HG02678 (cell line): ENCODE measurements around the gene ABCB4.

ENCODE experiments used
- ATAC-seq: cut with Tn5 transposase; IDR thresholded peaks from one replicate; pipeline ENCODE4 v1.9.1; 2021; ENCODE audit warnings: mild to moderate bottlenecking, moderate library complexity; ENCODE audit not compliant: unreplicated experiment

The ABCB4 gene

GRCh38 chr7:87359366-87359765 lies 116.1 kb downstream of the ABCB4 start:
- ATAC-seq = no peak

GRCh38 chr7:87356448-87356847 lies 119.0 kb downstream of the ABCB4 start:
- no peak for ATAC-seq

GRCh38 chr7:87354749-87355148 lies 120.7 kb downstream of the ABCB4 start:
- no peak for ATAC-seq
